WTC11 (cell line): Measurements from ENCODE around the gene LTN1. TPM values are rescaled to one million over a fixed set of nuclear protein-coding genes. Genes with fewer than 3 reads are reported as not detected.

ENCODE experiments used
- ATAC-seq: fragments of 200-7000 bp; cut with Tn5 transposase; 2 replicates; pipeline ENCODE4 v1.10.0; 2021; ENCODE audit warnings: mild to moderate bottlenecking, moderate library complexity
- CTCF ChIA-PET: fragments of 300-600 bp; sonication (Branson Sonifier 250); formaldehyde crosslinking; loops from one replicate; lab custom pipeline; 2021; ENCODE audit warnings: antibody characterized with exemption; lab: Charles Lee
- POLR2A ChIA-PET: fragments of 350-600 bp; sonication (Branson Sonifier 250); formaldehyde crosslinking; loops from one replicate; lab custom pipeline; 2021; ENCODE audit warnings: antibody characterized with exemption; lab: Charles Lee
- DNase-seq: peaks from one replicate; pipeline ENCODE4 v3.0.0; 2021; ENCODE audit warnings: low spot score
- H3K27ac Mint-ChIP-seq: 2 replicates; pipeline ENCODE4 v1.8.0; 2021; ENCODE audit warnings: mixed read lengths
- H3K27me3 Mint-ChIP-seq: 2 replicates; pipeline ENCODE4 v1.8.0; 2021; ENCODE audit warnings: low read depth, mild to moderate bottlenecking, moderate library complexity, mixed read lengths
- H3K36me3 Mint-ChIP-seq: 2 replicates; pipeline ENCODE4 v1.8.0; 2021; ENCODE audit warnings: mixed read lengths
- H3K4me1 Mint-ChIP-seq: 2 replicates; pipeline ENCODE4 v1.8.0; 2022; ENCODE audit warnings: mixed read lengths
- H3K4me3 Mint-ChIP-seq: 2 replicates; pipeline ENCODE4 v1.8.0; 2021; ENCODE audit warnings: mild to moderate bottlenecking, moderate library complexity, mixed read lengths
- H3K9me3 Mint-ChIP-seq: 2 replicates; pipeline ENCODE4 v1.8.0; 2021; ENCODE audit warnings: mixed read lengths
- AFF4 ChIP-seq: sonication (generic); formaldehyde crosslinking; IDR thresholded peaks from 2 replicates; pipeline ENCODE4 v1.8.1; 2023; ENCODE audit warnings: mild to moderate bottlenecking, missing genetic modification reagents, borderline replicate concordance
- CREB1 ChIP-seq: sonication (generic); formaldehyde crosslinking; IDR thresholded peaks from 2 replicates; pipeline ENCODE4 v1.8.0; 2023; ENCODE audit warnings: mild to moderate bottlenecking, missing genetic modification reagents
- EMX1 ChIP-seq: fragments of 250-450 bp; sonication (Bioruptor Pico); IDR thresholded peaks from 2 replicates; pipeline ENCODE4 v1.8.0; 2021; ENCODE audit warnings: mild to moderate bottlenecking
- ESRRA ChIP-seq: sonication (generic); formaldehyde crosslinking; IDR thresholded peaks from 2 replicates; pipeline ENCODE4 v1.8.1; 2022; ENCODE audit warnings: mild to moderate bottlenecking, missing genetic modification reagents, borderline replicate concordance
- ETV6 ChIP-seq: sonication (generic); formaldehyde crosslinking; IDR thresholded peaks from 2 replicates; pipeline ENCODE4 v1.8.1; 2022; ENCODE audit warnings: mild to moderate bottlenecking, missing genetic modification reagents
- FOXK1 ChIP-seq: sonication (generic); formaldehyde crosslinking; IDR thresholded peaks from 2 replicates; pipeline ENCODE4 v1.8.0; 2022; ENCODE audit warnings: mild to moderate bottlenecking, moderate library complexity, missing genetic modification reagents
- FOXP1 ChIP-seq: sonication (generic); formaldehyde crosslinking; IDR thresholded peaks from 2 replicates; pipeline ENCODE4 v1.8.0; 2022; ENCODE audit warnings: missing genetic modification reagents, mild to moderate bottlenecking, moderate library complexity, borderline replicate concordance
- FOXP4 ChIP-seq: sonication (generic); formaldehyde crosslinking; IDR thresholded peaks from 2 replicates; pipeline ENCODE4 v1.8.0; 2022; ENCODE audit warnings: mild to moderate bottlenecking, missing genetic modification reagents
- JAZF1 ChIP-seq: fragments of 250-450 bp; sonication (Bioruptor Pico); IDR thresholded peaks from 2 replicates; pipeline ENCODE4 v1.9.0; 2021; ENCODE audit warnings: moderate library complexity, mild to moderate bottlenecking, inconsistent platforms
- MYBL2 ChIP-seq: sonication (generic); formaldehyde crosslinking; IDR thresholded peaks from 2 replicates; pipeline ENCODE4 v1.8.1; 2023; ENCODE audit warnings: mild to moderate bottlenecking, moderate library complexity, missing genetic modification reagents
- PRDM15 ChIP-seq: sonication (generic); formaldehyde crosslinking; IDR thresholded peaks from 2 replicates; pipeline ENCODE4 v1.8.0; 2022; ENCODE audit warnings: missing genetic modification reagents
- RORB ChIP-seq: fragments of 250-450 bp; sonication (Bioruptor Pico); IDR thresholded peaks from 2 replicates; pipeline ENCODE4 v1.9.0; 2021; ENCODE audit warnings: mild to moderate bottlenecking
- TEAD1 ChIP-seq: sonication (generic); formaldehyde crosslinking; IDR thresholded peaks from 2 replicates; pipeline ENCODE4 v1.8.0; 2022; ENCODE audit warnings: mild to moderate bottlenecking, missing genetic modification reagents
- TEAD4 ChIP-seq: sonication (generic); formaldehyde crosslinking; IDR thresholded peaks from 2 replicates; pipeline ENCODE4 v1.8.0; 2022; ENCODE audit warnings: mild to moderate bottlenecking, missing genetic modification reagents
- ZNF121 ChIP-seq: sonication (generic); formaldehyde crosslinking; IDR thresholded peaks from 2 replicates; pipeline ENCODE4 v1.8.0; 2023; ENCODE audit warnings: missing genetic modification reagents
- ZNF532 ChIP-seq: fragments of 250-450 bp; sonication (Bioruptor Pico); IDR thresholded peaks from 2 replicates; pipeline ENCODE4 v1.9.0; 2021; ENCODE audit warnings: mild to moderate bottlenecking, borderline replicate concordance
- ZNF671 ChIP-seq: fragments of 250-450 bp; sonication (Bioruptor Pico); IDR thresholded peaks from 2 replicates; pipeline ENCODE4 v1.8.0; 2021; ENCODE audit warnings: mild to moderate bottlenecking
- total RNA-seq: library from RNA; stranded (reverse); gene quantifications from 3 replicates; pipeline ENCODE4 v1.2.3, GENCODE V29; 2021
- TF ChIP-seq, protein P1 (sequence below): sonication (generic); formaldehyde crosslinking; conservative IDR thresholded peaks from 2 replicates; pipeline ENCODE4 v1.8.1; 2023; ENCODE audit warnings: mild to moderate bottlenecking, low read depth, missing genetic modification reagents, moderate library complexity
- TF ChIP-seq, protein P2 (sequence below): sonication (generic); formaldehyde crosslinking; IDR thresholded peaks from 2 replicates; pipeline ENCODE4 v1.8.1; 2022; ENCODE audit warnings: low read depth, mild to moderate bottlenecking, moderate library complexity, missing genetic modification reagents, borderline replicate concordance

LTN1 gene
- total RNA-seq, 1 experiment from 2014 or later, result 23.0 TPM

GRCh38 chr21:28963831-28964230 is 28.8 kb downstream of the LTN1 start (continued):
- TF ChIP-seq, protein P1, sequence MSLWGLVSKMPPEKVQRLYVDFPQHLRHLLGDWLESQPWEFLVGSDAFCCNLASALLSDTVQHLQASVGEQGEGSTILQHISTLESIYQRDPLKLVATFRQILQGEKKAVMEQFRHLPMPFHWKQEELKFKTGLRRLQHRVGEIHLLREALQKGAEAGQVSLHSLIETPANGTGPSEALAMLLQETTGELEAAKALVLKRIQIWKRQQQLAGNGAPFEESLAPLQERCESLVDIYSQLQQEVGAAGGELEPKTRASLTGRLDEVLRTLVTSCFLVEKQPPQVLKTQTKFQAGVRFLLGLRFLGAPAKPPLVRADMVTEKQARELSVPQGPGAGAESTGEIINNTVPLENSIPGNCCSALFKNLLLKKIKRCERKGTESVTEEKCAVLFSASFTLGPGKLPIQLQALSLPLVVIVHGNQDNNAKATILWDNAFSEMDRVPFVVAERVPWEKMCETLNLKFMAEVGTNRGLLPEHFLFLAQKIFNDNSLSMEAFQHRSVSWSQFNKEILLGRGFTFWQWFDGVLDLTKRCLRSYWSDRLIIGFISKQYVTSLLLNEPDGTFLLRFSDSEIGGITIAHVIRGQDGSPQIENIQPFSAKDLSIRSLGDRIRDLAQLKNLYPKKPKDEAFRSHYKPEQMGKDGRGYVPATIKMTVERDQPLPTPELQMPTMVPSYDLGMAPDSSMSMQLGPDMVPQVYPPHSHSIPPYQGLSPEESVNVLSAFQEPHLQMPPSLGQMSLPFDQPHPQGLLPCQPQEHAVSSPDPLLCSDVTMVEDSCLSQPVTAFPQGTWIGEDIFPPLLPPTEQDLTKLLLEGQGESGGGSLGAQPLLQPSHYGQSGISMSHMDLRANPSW (CRISPR knock-in tag), result no peak
- no peak for TF ChIP-seq ZNF532 (CRISPR knock-in tag)
- TF ChIP-seq CREB1 (CRISPR knock-in tag), result no peak
- TF ChIP-seq RORB (CRISPR knock-in tag), result no peak
- TF ChIP-seq JAZF1, result no peak
- no peak for TF ChIP-seq TEAD1
- no peak for TF ChIP-seq AFF4 (CRISPR knock-in tag)
- no peak for TF ChIP-seq ESRRA (CRISPR knock-in tag)
- no peak for TF ChIP-seq FOXP4
- no peak for TF ChIP-seq MYBL2 (CRISPR knock-in tag)
- TF ChIP-seq ETV6 (CRISPR knock-in tag), result no peak

- no peak overlapping the region; the same call in 1 of the 2 replicates for H3K27ac Mint-ChIP-seq
- ChIA-PET CTCF (no interaction called here), POLR2A (no interaction called here)
- H3K4me3 Mint-ChIP-seq, result no peak overlapping the region
- peaks cover 23% of the 10 kb centered on the region for H3K36me3 Mint-ChIP-seq
- no peaks in the 10 kb centered on the region for H3K27me3 Mint-ChIP-seq
- DNase-seq, result no peak
- H3K4me1 Mint-ChIP-seq, result no peaks in the 10 kb centered on the region
- H3K9me3 Mint-ChIP-seq, result no peaks in the 10 kb centered on the region
- ATAC-seq, result no peak
- TF ChIP-seq EMX1 (CRISPR knock-in tag), result no peak
- TF ChIP-seq ZNF121 (CRISPR knock-in tag), result no peak
- TF ChIP-seq TEAD4 (CRISPR knock-in tag), result no peak
- TF ChIP-seq ETV6 (CRISPR knock-in tag), result no peak
- no peak for TF ChIP-seq FOXK1 (CRISPR knock-in tag)
- no peak for TF ChIP-seq ZNF671
- no peak for TF ChIP-seq PRDM15 (CRISPR knock-in tag)
- TF ChIP-seq FOXP1 (CRISPR knock-in tag), result no peak
- TF ChIP-seq, protein P2, sequence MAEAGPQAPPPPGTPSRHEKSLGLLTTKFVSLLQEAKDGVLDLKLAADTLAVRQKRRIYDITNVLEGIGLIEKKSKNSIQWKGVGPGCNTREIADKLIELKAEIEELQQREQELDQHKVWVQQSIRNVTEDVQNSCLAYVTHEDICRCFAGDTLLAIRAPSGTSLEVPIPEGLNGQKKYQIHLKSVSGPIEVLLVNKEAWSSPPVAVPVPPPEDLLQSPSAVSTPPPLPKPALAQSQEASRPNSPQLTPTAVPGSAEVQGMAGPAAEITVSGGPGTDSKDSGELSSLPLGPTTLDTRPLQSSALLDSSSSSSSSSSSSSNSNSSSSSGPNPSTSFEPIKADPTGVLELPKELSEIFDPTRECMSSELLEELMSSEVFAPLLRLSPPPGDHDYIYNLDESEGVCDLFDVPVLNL (CRISPR knock-in tag), result no peak
These were observed 30.2 kb downstream of the LTN1 start for GRCh38 chr21:28962465-28962864.
